IPS-15b (cell line): Measurements from ENCODE around the gene ITGB1BP1.

Experiments used
- H3K27me3 ChIP-seq: one replicate; pipeline ENCODE4 v1.6.1; 2013; ENCODE audit warnings: low read length; ENCODE audit not compliant: control insufficient read depth, insufficient read depth
- H3K36me3 ChIP-seq: one replicate; pipeline ENCODE4 v1.6.1; 2013; ENCODE audit warnings: low read length; ENCODE audit not compliant: control insufficient read depth, insufficient read depth
- H3K4me1 ChIP-seq: one replicate; pipeline ENCODE4 v1.6.1; 2013; ENCODE audit warnings: mild to moderate bottlenecking, low read length; ENCODE audit not compliant: control insufficient read depth, insufficient read depth
- H3K4me3 ChIP-seq: one replicate; pipeline ENCODE4 v1.5.1; 2013; ENCODE audit warnings: low read depth, low read length
- H3K9ac ChIP-seq: one replicate; pipeline ENCODE4 v1.6.1; 2013; ENCODE audit warnings: low read depth, mild to moderate bottlenecking, low read length
- H3K9me3 ChIP-seq: one replicate; pipeline ENCODE4 v1.6.1; 2013; ENCODE audit warnings: mild to moderate bottlenecking, low read length; ENCODE audit not compliant: control insufficient read depth, insufficient read depth

ITGB1BP1 gene

GRCh38 chr2:9380702-9381628 lies 42.4 kb downstream of the ITGB1BP1 start:
- H3K9ac ChIP-seq: no peak overlapping the region

GRCh38 chr2:9379391-9379755 lies 44.0 kb downstream of the ITGB1BP1 start:
- no peak overlapping the region for H3K9ac ChIP-seq
- H3K27me3 ChIP-seq: no peaks in the 10 kb centered on the region
- H3K9me3 ChIP-seq: no peaks in the 10 kb centered on the region
- H3K36me3 ChIP-seq: no peaks in the 10 kb centered on the region
- H3K4me3 ChIP-seq: no peak overlapping the region
- H3K4me1 ChIP-seq: no peaks in the 10 kb centered on the region

More at GRCh38 chr2:9380702-9381628, 42.4 kb downstream of the ITGB1BP1 start:
- Histone ChIP-seq H3K4me3 (no peak overlapping the region), H3K36me3 (no peaks in the 10 kb centered on the region), H3K4me1 (no peaks in the 10 kb centered on the region), H3K9me3 (no peaks in the 10 kb centered on the region), H3K27me3 (no peaks in the 10 kb centered on the region)

DNA sequence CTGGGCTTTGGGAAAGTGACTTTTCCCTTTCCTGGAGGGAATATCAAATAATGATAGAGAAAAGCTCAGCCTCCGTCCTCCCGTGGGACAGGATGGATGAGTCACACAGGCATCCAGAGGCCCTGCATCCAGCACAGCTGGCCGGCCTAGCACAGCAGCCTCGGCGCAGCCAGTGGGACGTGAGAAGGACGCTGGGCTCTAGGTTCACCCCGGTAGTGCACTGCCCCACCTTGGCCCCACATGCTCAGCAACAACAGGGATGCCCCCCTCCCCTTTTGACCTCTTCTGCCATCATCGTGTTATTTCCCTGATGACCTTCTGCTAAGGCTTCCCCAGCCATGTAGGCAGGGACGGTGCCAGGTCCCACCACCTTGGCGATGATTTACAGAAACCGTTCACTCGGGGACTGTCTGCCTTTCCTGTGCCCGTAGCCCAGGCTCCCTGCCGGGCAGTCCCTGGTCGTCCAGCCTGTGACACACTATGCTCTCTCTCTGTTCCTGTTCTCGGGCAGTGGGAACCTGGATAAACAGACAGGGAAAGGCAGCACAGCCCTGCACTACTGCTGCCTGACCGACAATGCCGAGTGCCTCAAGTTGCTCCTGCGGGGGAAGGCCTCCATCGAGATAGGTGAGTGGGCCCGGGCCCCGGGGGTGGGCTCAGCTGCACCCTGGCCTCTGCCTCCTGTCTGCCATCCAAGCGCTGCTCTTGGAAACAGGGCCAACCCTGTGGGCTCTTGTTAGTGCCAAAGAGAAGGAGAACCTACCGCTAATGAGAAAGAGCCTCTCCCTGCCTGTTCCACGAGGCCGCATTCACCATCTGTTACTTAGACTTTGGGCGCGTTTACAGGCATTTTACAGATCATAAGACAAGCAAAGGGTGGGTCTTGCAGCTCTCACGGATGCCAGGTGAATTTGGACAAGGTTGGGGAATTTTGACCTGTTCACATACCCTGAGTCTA lies 44.6 kb downstream of the ITGB1BP1 start:
- H3K9ac ChIP-seq: no peak overlapping the region
- H3K9me3 ChIP-seq: no peaks in the 10 kb centered on the region
- no peak overlapping the region for H3K4me3 ChIP-seq
- H3K36me3 ChIP-seq: no peaks in the 10 kb centered on the region
- H3K4me1 ChIP-seq: no peaks in the 10 kb centered on the region
- H3K27me3 ChIP-seq: no peaks in the 10 kb centered on the region

DNA sequence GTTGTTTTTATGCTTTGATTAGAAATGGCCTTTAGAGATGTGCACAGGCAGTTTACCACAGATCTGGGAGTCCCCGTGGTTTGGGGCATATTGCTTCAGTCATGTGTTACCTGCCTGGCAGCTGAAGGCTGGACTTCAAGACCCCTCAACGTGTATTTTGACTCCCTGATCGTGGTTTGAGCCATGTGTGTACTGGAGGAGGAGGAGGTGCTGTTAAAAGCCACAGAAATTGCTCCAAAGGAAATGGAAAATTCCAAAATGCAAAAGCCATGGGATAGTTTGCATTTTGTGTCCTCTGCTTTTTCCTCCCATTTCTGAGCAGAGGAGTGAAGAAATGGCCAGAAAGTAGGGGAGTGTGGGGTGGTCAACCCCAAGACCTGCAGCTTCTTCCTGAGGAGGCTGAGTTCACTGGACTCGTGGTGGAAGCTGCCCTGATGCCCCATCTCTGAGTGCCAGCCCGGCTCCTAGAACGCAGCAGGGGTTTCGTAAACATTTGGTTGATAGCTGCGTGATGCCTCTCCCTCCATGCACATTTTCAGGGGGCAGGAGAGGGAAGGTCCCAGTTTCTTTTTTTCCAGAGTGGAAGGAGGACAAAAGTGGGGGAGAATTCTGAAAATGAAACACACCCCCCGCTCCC lies 45.7 kb downstream of the ITGB1BP1 start:
- Histone ChIP-seq H3K27me3 (no peaks in the 10 kb centered on the region), H3K36me3 (no peaks in the 10 kb centered on the region), H3K9ac (no peak overlapping the region), H3K4me3 (no peak overlapping the region), H3K4me1 (no peaks in the 10 kb centered on the region), H3K9me3 (no peaks in the 10 kb centered on the region)

DNA sequence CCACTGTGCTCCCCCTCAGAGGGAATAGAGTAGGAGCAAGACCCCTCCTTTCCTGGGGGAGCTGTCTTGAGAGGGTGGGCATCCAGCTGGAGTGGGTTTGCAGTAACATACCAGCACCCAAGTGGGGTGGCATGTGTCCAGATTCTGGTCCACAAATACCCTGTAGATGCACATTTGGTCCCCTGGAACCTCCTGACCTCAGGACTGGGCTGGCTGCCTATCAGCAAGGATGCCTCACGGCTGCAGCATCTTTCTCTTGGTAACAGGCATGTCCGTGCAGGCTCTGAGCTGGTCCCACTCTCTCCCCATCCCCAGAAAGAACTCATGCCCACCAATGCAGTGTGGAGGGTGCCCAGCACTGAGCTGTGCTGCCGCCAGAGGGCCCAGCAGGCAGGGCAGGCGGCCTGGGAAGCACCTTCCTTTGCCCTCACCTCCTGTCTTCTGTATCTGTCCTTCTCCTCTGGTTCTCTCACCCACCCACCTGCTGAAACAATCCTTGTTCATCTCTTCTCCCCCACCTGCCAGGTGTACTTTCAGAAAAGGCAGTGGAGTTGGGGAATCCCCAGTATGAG lies 47.4 kb downstream of the ITGB1BP1 start:
- no peaks in the 10 kb centered on the region for H3K4me1 ChIP-seq
- no peak overlapping the region for H3K9ac ChIP-seq
- H3K27me3 ChIP-seq: no peaks in the 10 kb centered on the region
- H3K4me3 ChIP-seq: no peak overlapping the region
- H3K36me3 ChIP-seq: no peaks in the 10 kb centered on the region
- no peaks in the 10 kb centered on the region for H3K9me3 ChIP-seq

DNA sequence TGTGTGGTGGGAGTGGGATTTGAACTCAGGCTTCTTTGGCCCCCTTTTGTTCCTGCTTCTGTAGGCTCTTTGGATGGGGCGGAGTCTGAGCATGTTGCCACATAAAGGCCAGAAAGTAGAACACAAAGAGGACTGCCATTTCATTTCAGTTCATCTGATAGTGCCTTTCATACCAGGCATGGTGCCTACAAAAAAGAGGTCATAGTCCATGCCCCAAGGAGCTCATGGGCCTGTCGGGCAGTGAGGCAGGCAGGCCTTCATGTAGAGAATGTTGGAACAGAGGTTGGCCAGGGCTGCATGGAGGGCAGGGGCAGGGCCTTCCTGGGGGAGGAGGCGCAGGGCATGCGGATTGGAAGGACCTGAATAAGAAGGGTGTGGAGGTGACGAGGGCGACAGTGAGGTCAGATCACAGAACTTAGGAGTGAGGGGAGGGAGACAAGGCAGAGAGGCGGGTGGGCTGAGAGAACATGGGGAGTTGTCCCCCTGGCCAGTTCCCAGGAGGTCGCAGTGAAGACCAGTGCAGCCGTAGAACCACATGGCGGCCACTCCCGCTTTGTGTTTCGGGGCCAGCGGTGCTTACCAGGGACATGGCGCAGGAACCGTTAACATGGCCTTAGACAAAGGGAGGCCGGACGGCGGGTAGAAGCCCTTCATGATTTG lies 49.1 kb downstream of the ITGB1BP1 start:
- Histone ChIP-seq H3K4me3 (no peak overlapping the region), H3K27me3 (no peaks in the 10 kb centered on the region), H3K9me3 (no peaks in the 10 kb centered on the region), H3K9ac (no peak overlapping the region), H3K4me1 (no peaks in the 10 kb centered on the region), H3K36me3 (no peaks in the 10 kb centered on the region)

DNA sequence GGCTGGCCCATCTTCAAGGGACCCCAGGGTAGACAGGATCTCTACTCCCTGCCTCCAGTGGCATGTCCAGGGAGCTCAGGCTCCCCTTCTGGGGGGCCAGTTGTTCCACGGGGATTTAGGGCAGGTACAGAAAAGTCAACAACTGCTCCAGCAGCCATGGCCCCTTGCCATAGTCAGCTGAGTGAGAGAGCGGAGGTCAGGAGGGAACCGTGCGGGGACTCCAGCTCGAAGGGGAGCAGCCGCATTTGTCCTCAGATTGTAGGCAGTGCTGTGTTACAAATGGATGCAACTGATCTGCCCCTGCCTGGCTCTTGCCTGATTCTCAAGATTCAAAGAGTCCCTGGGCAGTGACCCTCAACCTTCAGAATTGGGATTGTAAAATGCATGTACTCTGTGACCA lies 49.9 kb downstream of the ITGB1BP1 start:
- Histone ChIP-seq H3K4me1 (no peaks in the 10 kb centered on the region), H3K9ac (no peak overlapping the region), H3K4me3 (no peak overlapping the region), H3K9me3 (no peaks in the 10 kb centered on the region), H3K27me3 (no peaks in the 10 kb centered on the region), H3K36me3 (no peaks in the 10 kb centered on the region)

GRCh38 chr2:9373047-9373446 lies 50.3 kb downstream of the ITGB1BP1 start:
- Histone ChIP-seq H3K9me3 (no peaks in the 10 kb centered on the region), H3K27me3 (no peaks in the 10 kb centered on the region), H3K4me3 (no peak overlapping the region), H3K9ac (no peak overlapping the region), H3K36me3 (no peaks in the 10 kb centered on the region), H3K4me1 (no peaks in the 10 kb centered on the region)

DNA sequence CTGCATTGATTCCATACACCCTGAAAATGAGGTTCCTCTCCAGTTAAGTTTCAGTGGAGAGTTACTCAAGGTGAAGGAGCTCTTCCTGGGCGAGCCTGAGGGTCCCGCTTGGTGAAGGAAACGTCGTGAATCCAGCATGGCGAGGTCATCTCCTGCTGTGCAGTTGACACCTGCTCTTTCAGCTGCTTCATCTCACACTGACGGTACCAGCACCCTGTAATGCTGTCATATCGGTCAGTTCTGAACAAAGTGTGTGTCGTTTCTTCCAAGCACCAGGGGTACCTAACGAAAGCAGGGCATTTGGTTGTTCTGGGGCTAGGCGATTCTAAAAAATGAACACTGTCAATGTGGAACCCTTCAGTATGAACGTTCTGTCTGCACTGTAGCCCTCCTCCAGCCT lies 52.6 kb downstream of the ITGB1BP1 start:
- Histone ChIP-seq H3K4me1 (no peaks in the 10 kb centered on the region), H3K27me3 (no peaks in the 10 kb centered on the region), H3K9me3 (no peaks in the 10 kb centered on the region), H3K9ac (no peak overlapping the region), H3K36me3 (no peaks in the 10 kb centered on the region), H3K4me3 (no peak overlapping the region)

GRCh38 chr2:9366026-9366425 lies 57.3 kb downstream of the ITGB1BP1 start:
- no peaks in the 10 kb centered on the region for H3K9me3 ChIP-seq
- no peak overlapping the region for H3K9ac ChIP-seq
- no peak overlapping the region for H3K4me3 ChIP-seq
- H3K4me1 ChIP-seq: no peaks in the 10 kb centered on the region
- no peaks in the 10 kb centered on the region for H3K36me3 ChIP-seq
- H3K27me3 ChIP-seq: no peaks in the 10 kb centered on the region

DNA sequence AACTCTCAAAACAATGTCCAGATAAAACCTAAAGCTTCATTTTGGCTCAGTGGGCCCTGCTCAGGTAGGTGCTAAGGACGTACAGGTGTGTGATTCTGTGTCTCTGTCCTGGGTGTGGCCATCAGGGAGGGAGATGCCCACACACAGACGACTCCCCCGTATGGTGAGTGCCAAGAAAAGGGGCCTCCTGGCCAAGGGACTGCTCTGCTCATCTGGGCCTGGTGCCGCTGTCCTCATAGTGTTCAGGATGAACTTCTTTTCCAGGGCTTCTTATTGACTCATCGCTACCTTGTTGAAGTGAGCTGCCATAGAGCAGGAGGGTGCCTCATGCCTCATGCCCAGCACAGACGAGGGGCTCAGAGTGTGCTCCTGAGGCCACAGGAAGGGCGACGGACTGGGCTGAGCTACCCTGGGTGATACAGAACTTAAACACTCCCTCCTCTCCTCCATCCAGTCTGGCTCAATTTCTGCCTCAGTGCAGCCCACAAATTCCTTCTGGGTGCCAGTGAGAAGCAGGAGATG lies 57.8 kb downstream of the ITGB1BP1 start:
- no peaks in the 10 kb centered on the region for H3K9me3 ChIP-seq
- H3K9ac ChIP-seq: no peak overlapping the region
- no peaks in the 10 kb centered on the region for H3K4me1 ChIP-seq
- no peak overlapping the region for H3K4me3 ChIP-seq
- H3K36me3 ChIP-seq: no peaks in the 10 kb centered on the region
- H3K27me3 ChIP-seq: no peaks in the 10 kb centered on the region
